Nephron (organoid): ENCODE data around the gene ZSCAN30.

Experiments
- H3K27ac Mint-ChIP-seq, 3 experiments: 2 replicates each; pipeline ENCODE4 v1.8.0; 2020; ENCODE audit warnings: mixed read lengths in 3 of 3, mild to moderate bottlenecking in 2 of 3, moderate library complexity in 1 of 3
- H3K27me3 Mint-ChIP-seq: 2 replicates; pipeline ENCODE4 v1.8.0; 2021; ENCODE audit warnings: low read depth, mild to moderate bottlenecking, moderate library complexity, mixed read lengths
- H3K36me3 Mint-ChIP-seq: 2 replicates; pipeline ENCODE4 v1.8.0; 2020; ENCODE audit warnings: low read depth, mixed read lengths
- H3K4me1 Mint-ChIP-seq: 2 replicates; pipeline ENCODE4 v1.8.0; 2020; ENCODE audit warnings: mixed read lengths
- H3K4me3 Mint-ChIP-seq, 3 experiments: 2 replicates each; pipeline ENCODE4 v1.8.0; 2020; ENCODE audit warnings: mild to moderate bottlenecking in 3 of 3, mixed read lengths in 3 of 3, moderate library complexity in 2 of 3
- H3K9me3 Mint-ChIP-seq: 2 replicates; pipeline ENCODE4 v1.8.0; 2020; ENCODE audit warnings: mixed read lengths
- CTCF ChIP-seq, 3 experiments: fragments of 200-600 bp; sonication (generic); IDR thresholded peaks; one replicate each; pipeline ENCODE4 v1.5.0; 2021; ENCODE audit warnings: antibody characterized with exemption in 3 of 3; ENCODE audit not compliant: unreplicated experiment in 3 of 3

ZSCAN30 gene

GRCh38 chr18:35290094-35290735, at the start of gene ZSCAN30:
ZSCAN30 (minus strand) TSS chr18:35290229; CDS start chr18:35264352, 25,877 bp downstream.
- peaks cover 67% of the 10 kb centered on the region for H3K36me3 Mint-ChIP-seq
- H3K27ac Mint-ChIP-seq: peak within 1 kb of the TSS; percentile 97 to 98 (median 98)
- H3K4me3 Mint-ChIP-seq: peak within 1 kb of the TSS; percentile 97 to 99 (median 98)
- no peak for TF ChIP-seq CTCF (IDR thresholded peaks at IDR 0.05; ENCODE audit: unreplicated experiment in 3 of 3)
- peaks cover 23% of the 10 kb centered on the region for H3K9me3 Mint-ChIP-seq
- no peaks in the 10 kb centered on the region for H3K27me3 Mint-ChIP-seq
- H3K4me1 Mint-ChIP-seq: peaks cover 23% of the 10 kb centered on the region

GRCh38 chr18:35337286-35337685, 47.3 kb upstream of the ZSCAN30 start:
- H3K4me1 Mint-ChIP-seq: peaks cover under 1% of the 10 kb centered on the region
- no peak overlapping the region for H3K4me3 Mint-ChIP-seq
- H3K36me3 Mint-ChIP-seq: peaks cover 27% of the 10 kb centered on the region
- H3K27me3 Mint-ChIP-seq: no peaks in the 10 kb centered on the region
- TF ChIP-seq CTCF (IDR thresholded peaks at IDR 0.05; ENCODE audit: unreplicated experiment in 3 of 3): no peak
- no peak overlapping the region for H3K27ac Mint-ChIP-seq
- H3K9me3 Mint-ChIP-seq: no peaks in the 10 kb centered on the region

GRCh38 chr18:35335866-35336265, 45.8 kb upstream of the ZSCAN30 start:
- Mint-ChIP-seq H3K9me3 (no peaks in the 10 kb centered on the region), H3K4me3 (no peak overlapping the region), H3K27ac (no peak overlapping the region), H3K4me1 (no peaks in the 10 kb centered on the region), H3K27me3 (no peaks in the 10 kb centered on the region), H3K36me3 (peaks cover 27% of the 10 kb centered on the region)
- TF ChIP-seq CTCF (IDR thresholded peaks at IDR 0.05; ENCODE audit: unreplicated experiment in 3 of 3): no peak

- H3K36me3 Mint-ChIP-seq: peaks cover 17% of the 10 kb centered on the region
- TF ChIP-seq CTCF (IDR thresholded peaks at IDR 0.05; ENCODE audit: unreplicated experiment in 3 of 3): no peak
- no peaks in the 10 kb centered on the region for H3K27me3 Mint-ChIP-seq
- no peak overlapping the region for H3K27ac Mint-ChIP-seq
- no peaks in the 10 kb centered on the region for H3K9me3 Mint-ChIP-seq
- H3K4me3 Mint-ChIP-seq: no peak overlapping the region
- no peaks in the 10 kb centered on the region for H3K4me1 Mint-ChIP-seq
Observed at GRCh38 chr18:35334821-35335220, 44.8 kb upstream of the ZSCAN30 start.

- no peak for TF ChIP-seq CTCF (IDR thresholded peaks at IDR 0.05; ENCODE audit: unreplicated experiment in 3 of 3)
- Mint-ChIP-seq H3K9me3 (no peaks in the 10 kb centered on the region), H3K36me3 (peaks cover 10% of the 10 kb centered on the region), H3K4me1 (no peaks in the 10 kb centered on the region), H3K4me3 (no peak overlapping the region), H3K27ac (no peak overlapping the region), H3K27me3 (no peaks in the 10 kb centered on the region)
Observed at GRCh38 chr18:35334212-35334611, 44.2 kb upstream of the ZSCAN30 start.
